HepG2 (cell line): ENCODE results near the gene ATPAF1. TPM values are rescaled to one million over a fixed set of nuclear protein-coding genes. Genes with fewer than 3 reads are reported as not detected.
A peak's percentile ranks its signal among the peaks of the same experiment; 100 is the strongest.

Experiments
- ATAC-seq: fragments of 200-7000 bp; cut with Tn5 transposase; 3 replicates; pipeline ENCODE4 v1.9.1; 2020; ENCODE audit warnings: mild to moderate bottlenecking, moderate library complexity
- BruUV-seq: library from RNA; stranded (reverse); fragments of 400-500 nt; replicated peaks from 2 replicates; lab custom pipeline; 2021; lab: Mats Ljungman, UMichigan
- CTCF ChIA-PET: fragments of 300-600 bp; formaldehyde crosslinking; extraction: SDS; loops from one replicate; lab custom pipeline; 2021; ENCODE audit warnings: low total read pairs, inconsistent platforms, low intra/inter-chr PET ratio; lab: Yijun Ruan, JAX
- POLR2A ChIA-PET: fragments of 350-600 bp; sonication (Branson Sonifier 250); formaldehyde crosslinking; loops from one replicate; lab custom pipeline; 2020; ENCODE audit warnings: antibody characterized with exemption, inconsistent platforms; lab: Yijun Ruan, JAX
- DNase-seq: peaks from one replicate; pipeline ENCODE4 v3.0.0-alpha.2; 2015; ENCODE audit warnings: low spot score
- FAIRE-seq: peaks from 3 replicates; lab custom pipeline; 2011; peaks lifted over from hg19 to GRCh38; lab: Jason Lieb, UNC
- H2AFZ ChIP-seq: one replicate; pipeline ENCODE4 v1.6.1; 2011; ENCODE audit warnings: low read length, inconsistent platforms
- H3K27ac ChIP-seq: fragments of 300-600 bp; 3 replicates; pipeline ENCODE4 v1.8.0; 2011; ENCODE audit warnings: mixed run types, mild to moderate bottlenecking, mixed read lengths, low read length, inconsistent platforms; ENCODE audit not compliant: insufficient read depth; ENCODE audit errors: extremely low read length
- H3K27me3 ChIP-seq, 2 experiments: fragments of 200-600 bp in 1 of 2; 2 replicates in 1 of 2; 3 replicates in 1 of 2; pipeline versions ENCODE4 v1.6.0 to v1.8.0; 2011; ENCODE audit warnings: low read length in 2 of 2, mild to moderate bottlenecking in 2 of 2, moderate library complexity in 2 of 2, inconsistent platforms in 1 of 2; ENCODE audit not compliant: insufficient read depth in 2 of 2, control insufficient read depth in 1 of 2
- H3K36me3 ChIP-seq, 2 experiments: fragments of 200-600 bp in 1 of 2; replicated peaks in 1 of 2; 2 replicates in 1 of 2; 3 replicates in 1 of 2; pipeline versions ENCODE4 v1.5.1 to v1.8.0; 2011; ENCODE audit warnings: low read length in 2 of 2, inconsistent platforms in 1 of 2; ENCODE audit not compliant: insufficient read depth in 2 of 2, control insufficient read depth in 1 of 2
- H3K4me1 ChIP-seq: 2 replicates; pipeline ENCODE4 v1.5.1; 2012; ENCODE audit warnings: low read length, inconsistent platforms; ENCODE audit not compliant: insufficient read depth
- H3K4me2 ChIP-seq: 2 replicates; pipeline ENCODE4 v1.6.0; 2011; ENCODE audit warnings: low read depth, low read length, inconsistent platforms
- H3K4me3 ChIP-seq, 3 experiments: fragments of 200-600 bp in 1 of 3; sonication (generic), shearing (Covaris generic) in 1 of 3; replicated peaks in 1 of 3; 2 replicates each; pipeline ENCODE4 v1.5.1; 2011 to 2016; ENCODE audit warnings: low read length in 3 of 3, inconsistent platforms in 2 of 3, low read depth in 2 of 3, mild to moderate bottlenecking in 2 of 3, control low read depth in 1 of 3, mixed read lengths in 1 of 3; ENCODE audit not compliant: insufficient read depth in 1 of 3
- H3K79me2 ChIP-seq: one replicate; pipeline ENCODE4 v1.6.1; 2011; ENCODE audit warnings: low read length, inconsistent platforms; ENCODE audit not compliant: insufficient read depth
- H3K9ac ChIP-seq: 2 replicates; pipeline ENCODE4 v1.6.0; 2011; ENCODE audit warnings: mild to moderate bottlenecking, low read depth, low read length, inconsistent platforms; ENCODE audit not compliant: insufficient read depth
- H3K9me3 ChIP-seq: 2 replicates; pipeline ENCODE4 v1.5.1; 2012; ENCODE audit warnings: mild to moderate bottlenecking, low read length
- H4K20me1 ChIP-seq: 2 replicates; pipeline ENCODE4 v1.6.0; 2011; ENCODE audit warnings: inconsistent platforms, mild to moderate bottlenecking, low read length, moderate library complexity; ENCODE audit not compliant: insufficient read depth
- EHMT2 ChIP-seq: fragments of 200-600 bp; sonication (generic); IDR thresholded peaks from 2 replicates; pipeline ENCODE4 v1.7.0; 2017; ENCODE audit warnings: antibody characterized with exemption, low read depth, low read length, borderline replicate concordance
- MYNN ChIP-seq: sonication (generic); formaldehyde crosslinking; IDR thresholded peaks from 2 replicates; pipeline ENCODE4 v1.4.0; 2020; ENCODE audit warnings: mild to moderate bottlenecking, low read depth, missing genetic modification reagents
- RXRB ChIP-seq: IDR thresholded peaks from 2 replicates; pipeline ENCODE4 v1.6.1; 2016; ENCODE audit warnings: borderline replicate concordance, missing genetic modification reagents, missing compliant biosample characterization
- ZNF180 ChIP-seq: sonication (generic); formaldehyde crosslinking; IDR thresholded peaks from 2 replicates; pipeline ENCODE4 v1.4.0; 2020; ENCODE audit warnings: low read depth, missing genetic modification reagents, borderline replicate concordance
- ZNF775 ChIP-seq: sonication (generic); formaldehyde crosslinking; IDR thresholded peaks from 2 replicates; pipeline ENCODE4 v1.4.0; 2020; ENCODE audit warnings: missing genetic modification reagents, mild to moderate bottlenecking, moderate library complexity, borderline replicate concordance
- WGBS: methylation state at CpG from one replicate; pipeline ENCODE4 v1.1.6; 2017; ENCODE audit warnings: low lambda C conversion rate; 5-methylcytosine and 5-hydroxymethylcytosine counted together
- in situ Hi-C: cut with HindIII; loops from 2 replicates; pipeline ENCODE4 v1.10.0; 2017; ENCODE audit warnings: low pct_unique_long_range_greater_than_20kb; ENCODE audit not compliant: extremely low pct_ligation_motif_present
- intact Hi-C: fragments of 100-400 bp; cut with micrococcal nuclease; formaldehyde crosslinking; loops from one replicate; pipeline ENCODE4 v1.10.0; 2022; ENCODE audit not compliant: unreplicated experiment
- polyA plus RNA-seq, 8 experiments: library from polyadenylated mRNA; depleted of rRNA in 3 of 8; stranded (reverse) in 7 of 8; unstranded in 1 of 8; fragments of >200 nt; fragmentation: Illumina TruSeq in 4 of 8; extraction: Trizol in 4 of 8; gene quantifications; 2 replicates each; pipeline versions ENCODE4 v1.2.1 to v1.2.3, GENCODE V29; 2011 to 2016; ENCODE audit warnings: low read depth in 4 of 8, missing spikeins in 1 of 8, mixed read lengths in 1 of 8; ENCODE audit not compliant: insufficient read depth in 1 of 8
- total RNA-seq, 5 experiments: library from RNA; depleted of rRNA; stranded (reverse); fragments of >200 nt; fragmentation: Illumina TruSeq; extraction: Trizol; gene quantifications; 2 replicates each; pipeline ENCODE4 v1.2.3, GENCODE V29; 2016; ENCODE audit warnings: low read depth in 1 of 5
- TF ChIP-seq, protein P1 (sequence below): sonication (generic); formaldehyde crosslinking; IDR thresholded peaks from 2 replicates; pipeline ENCODE4 v1.5.0; 2020; ENCODE audit warnings: mild to moderate bottlenecking, missing genetic modification reagents, moderate library complexity
- TF ChIP-seq, protein P2 (sequence below): sonication (generic); formaldehyde crosslinking; IDR thresholded peaks from 2 replicates; pipeline ENCODE4 v1.4.0; 2020; ENCODE audit warnings: missing genetic modification reagents, borderline replicate concordance
- TF ChIP-seq, protein P3 (sequence below): sonication (generic); formaldehyde crosslinking; IDR thresholded peaks from 2 replicates; pipeline ENCODE4 v1.4.0; 2020; ENCODE audit warnings: low read depth, mild to moderate bottlenecking, missing genetic modification reagents

Gene ATPAF1
- total and polyA plus RNA-seq, 2 of the 13 experiments (the other 11 are each of a cell fraction or from before 2014, with no cell fraction given) = 66.6 to 76.7 TPM

GRCh38 chr1:46630719-46631118 lies 37.4 kb downstream of the ATPAF1 start:
- DNase-seq (no peak), ATAC-seq (no peak), FAIRE-seq (no peak)
- H3K9ac ChIP-seq = no peak overlapping the region
- no peak overlapping the region for H3K4me2 ChIP-seq
- in situ Hi-C loops (no loop called here), intact Hi-C loops (no loop called here)
- CTCF ChIA-PET = no interaction called here
- no peak overlapping the region for H2AFZ ChIP-seq
- H3K4me3 ChIP-seq = no peak overlapping the region
- no peak overlapping the region for H3K27ac ChIP-seq
- H3K9me3 ChIP-seq = no peaks in the 10 kb centered on the region
- no peaks in the 10 kb centered on the region for H3K79me2 ChIP-seq
- BruUV-seq = no TSS peak
- 91% methylated on average over 2 of the region's 2 CpGs for WGBS
- H3K36me3 ChIP-seq = peaks cover 4 to 25% of the 10 kb centered on the region in 2 experiments
- POLR2A ChIA-PET = no interaction called here
- no peaks in the 10 kb centered on the region for H3K27me3 ChIP-seq
- H4K20me1 ChIP-seq = no peaks in the 10 kb centered on the region
- H3K4me1 ChIP-seq = peaks cover 8% of the 10 kb centered on the region
- TF ChIP-seq RXRB = no peak
- TF ChIP-seq, protein P1, sequence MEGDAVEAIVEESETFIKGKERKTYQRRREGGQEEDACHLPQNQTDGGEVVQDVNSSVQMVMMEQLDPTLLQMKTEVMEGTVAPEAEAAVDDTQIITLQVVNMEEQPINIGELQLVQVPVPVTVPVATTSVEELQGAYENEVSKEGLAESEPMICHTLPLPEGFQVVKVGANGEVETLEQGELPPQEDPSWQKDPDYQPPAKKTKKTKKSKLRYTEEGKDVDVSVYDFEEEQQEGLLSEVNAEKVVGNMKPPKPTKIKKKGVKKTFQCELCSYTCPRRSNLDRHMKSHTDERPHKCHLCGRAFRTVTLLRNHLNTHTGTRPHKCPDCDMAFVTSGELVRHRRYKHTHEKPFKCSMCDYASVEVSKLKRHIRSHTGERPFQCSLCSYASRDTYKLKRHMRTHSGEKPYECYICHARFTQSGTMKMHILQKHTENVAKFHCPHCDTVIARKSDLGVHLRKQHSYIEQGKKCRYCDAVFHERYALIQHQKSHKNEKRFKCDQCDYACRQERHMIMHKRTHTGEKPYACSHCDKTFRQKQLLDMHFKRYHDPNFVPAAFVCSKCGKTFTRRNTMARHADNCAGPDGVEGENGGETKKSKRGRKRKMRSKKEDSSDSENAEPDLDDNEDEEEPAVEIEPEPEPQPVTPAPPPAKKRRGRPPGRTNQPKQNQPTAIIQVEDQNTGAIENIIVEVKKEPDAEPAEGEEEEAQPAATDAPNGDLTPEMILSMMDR = 0 out of 2 replicates have a peak, but pooled peaks have one; percentile 6

DNA sequence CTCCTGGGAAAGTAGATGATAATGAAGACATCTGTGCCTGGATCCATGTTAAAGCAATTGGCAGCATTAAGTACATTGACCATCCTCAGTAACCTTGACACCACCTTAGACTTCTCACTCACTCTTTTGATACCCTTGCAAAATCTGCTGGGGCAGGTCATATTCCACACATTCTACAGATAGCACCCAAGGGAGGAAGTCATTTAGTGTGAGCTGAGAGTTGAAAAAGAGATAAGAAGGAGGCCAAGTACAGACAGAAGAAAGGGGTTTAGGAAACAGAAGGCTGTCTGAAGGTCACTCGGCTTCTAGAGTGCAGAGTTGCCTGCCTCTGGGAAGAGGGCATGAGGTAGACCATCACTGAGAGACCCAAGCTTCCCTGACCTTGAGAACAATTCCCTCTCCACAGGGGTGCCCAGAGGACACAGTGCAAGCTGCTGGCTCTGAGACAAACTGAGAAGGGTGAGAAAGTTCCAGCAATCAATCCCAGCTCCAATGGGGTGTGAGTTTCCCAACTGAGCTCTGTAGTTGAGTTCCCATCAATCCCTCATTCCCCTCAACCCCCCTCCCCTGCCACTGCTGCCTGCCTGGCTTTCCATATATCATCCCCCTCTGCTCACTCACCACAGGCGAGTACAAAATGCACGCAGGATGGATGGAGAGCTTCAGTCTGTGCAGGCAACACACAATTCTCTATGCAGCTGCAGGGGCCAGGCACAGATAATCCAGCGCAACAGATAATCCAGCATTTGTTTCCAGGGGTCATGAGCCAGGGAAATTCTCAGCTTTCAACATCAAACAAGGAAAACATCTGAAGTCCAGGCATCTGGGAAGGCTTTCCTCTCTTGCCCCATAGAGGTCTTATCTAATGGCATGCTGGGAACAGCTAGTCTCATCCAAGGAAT lies 44.2 kb downstream of the ATPAF1 start:
- H3K4me1 ChIP-seq = peaks cover 21% of the 10 kb centered on the region
- H3K9ac ChIP-seq = no peak overlapping the region
- no peaks in the 10 kb centered on the region for H3K36me3 ChIP-seq
- H3K79me2 ChIP-seq = no peaks in the 10 kb centered on the region
- DNase-seq = no peak
- no peak for ATAC-seq
- BruUV-seq = no TSS peak
- H3K4me2 ChIP-seq = no peak overlapping the region
- no peaks in the 10 kb centered on the region for H3K9me3 ChIP-seq
- POLR2A ChIA-PET = interaction anchor here (2.0 kb wide), 1 partner anchor 20 kb away, joined by 9 read pairs; the partner anchor contains the start of gene MKNK1
- no peak for FAIRE-seq
- H2AFZ ChIP-seq = no peak overlapping the region
- H3K27ac ChIP-seq = no peak overlapping the region
- intact Hi-C loops (no loop called here), in situ Hi-C loops (no loop called here)
- WGBS = 19% methylated on average over 3 of the region's 4 CpGs
- no peaks in the 10 kb centered on the region for H4K20me1 ChIP-seq
- CTCF ChIA-PET = no interaction called here
- no peak overlapping the region for H3K4me3 ChIP-seq
- no peaks in the 10 kb centered on the region; a peak in 1 of 5 replicates for H3K27me3 ChIP-seq
- TF ChIP-seq, protein P2, sequence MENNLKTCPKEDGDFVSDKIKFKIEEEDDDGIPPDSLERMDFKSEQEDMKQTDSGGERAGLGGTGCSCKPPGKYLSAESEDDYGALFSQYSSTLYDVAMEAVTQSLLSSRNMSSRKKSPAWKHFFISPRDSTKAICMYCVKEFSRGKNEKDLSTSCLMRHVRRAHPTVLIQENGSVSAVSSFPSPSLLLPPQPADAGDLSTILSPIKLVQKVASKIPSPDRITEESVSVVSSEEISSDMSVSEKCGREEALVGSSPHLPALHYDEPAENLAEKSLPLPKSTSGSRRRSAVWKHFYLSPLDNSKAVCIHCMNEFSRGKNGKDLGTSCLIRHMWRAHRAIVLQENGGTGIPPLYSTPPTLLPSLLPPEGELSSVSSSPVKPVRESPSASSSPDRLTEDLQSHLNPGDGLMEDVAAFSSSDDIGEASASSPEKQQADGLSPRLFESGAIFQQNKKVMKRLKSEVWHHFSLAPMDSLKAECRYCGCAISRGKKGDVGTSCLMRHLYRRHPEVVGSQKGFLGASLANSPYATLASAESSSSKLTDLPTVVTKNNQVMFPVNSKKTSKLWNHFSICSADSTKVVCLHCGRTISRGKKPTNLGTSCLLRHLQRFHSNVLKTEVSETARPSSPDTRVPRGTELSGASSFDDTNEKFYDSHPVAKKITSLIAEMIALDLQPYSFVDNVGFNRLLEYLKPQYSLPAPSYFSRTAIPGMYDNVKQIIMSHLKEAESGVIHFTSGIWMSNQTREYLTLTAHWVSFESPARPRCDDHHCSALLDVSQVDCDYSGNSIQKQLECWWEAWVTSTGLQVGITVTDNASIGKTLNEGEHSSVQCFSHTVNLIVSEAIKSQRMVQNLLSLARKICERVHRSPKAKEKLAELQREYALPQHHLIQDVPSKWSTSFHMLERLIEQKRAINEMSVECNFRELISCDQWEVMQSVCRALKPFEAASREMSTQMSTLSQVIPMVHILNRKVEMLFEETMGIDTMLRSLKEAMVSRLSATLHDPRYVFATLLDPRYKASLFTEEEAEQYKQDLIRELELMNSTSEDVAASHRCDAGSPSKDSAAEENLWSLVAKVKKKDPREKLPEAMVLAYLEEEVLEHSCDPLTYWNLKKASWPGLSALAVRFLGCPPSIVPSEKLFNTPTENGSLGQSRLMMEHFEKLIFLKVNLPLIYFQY = no peak
- TF ChIP-seq MYNN (CRISPR knock-in tag) = no peak
- no peak for TF ChIP-seq EHMT2
- TF ChIP-seq ZNF775 = no peak
- TF ChIP-seq, protein P3, sequence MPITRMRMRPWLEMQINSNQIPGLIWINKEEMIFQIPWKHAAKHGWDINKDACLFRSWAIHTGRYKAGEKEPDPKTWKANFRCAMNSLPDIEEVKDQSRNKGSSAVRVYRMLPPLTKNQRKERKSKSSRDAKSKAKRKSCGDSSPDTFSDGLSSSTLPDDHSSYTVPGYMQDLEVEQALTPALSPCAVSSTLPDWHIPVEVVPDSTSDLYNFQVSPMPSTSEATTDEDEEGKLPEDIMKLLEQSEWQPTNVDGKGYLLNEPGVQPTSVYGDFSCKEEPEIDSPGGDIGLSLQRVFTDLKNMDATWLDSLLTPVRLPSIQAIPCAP (CRISPR knock-in tag) = no peak
- TF ChIP-seq ZNF180 (CRISPR knock-in tag) = no peak
